ENCODE measurements around the gene XRCC6.
A peak's percentile ranks its signal among the peaks of the same experiment; 100 is the strongest.
"Not testable (repeated sequence)": the region's sequence is repeated elsewhere in the genome, so short reads cannot be mapped to it uniquely, and the experiment has no call there.

XRCC6 gene

GRCh38 chr22:41598891-41599635, 22.0 kb upstream of the XRCC6 start:
- DNase-seq (ENCODE audit: low spot score): no peak

GRCh38 chr22:41600976-41601375, 20.1 kb upstream of the XRCC6 start:
- no peak for DNase-seq (ENCODE audit: low spot score)

- DNase-seq (ENCODE audit: low spot score): no peak
These were observed 17.2 kb upstream of the XRCC6 start for GRCh38 chr22:41603873-41604332.

DNA sequence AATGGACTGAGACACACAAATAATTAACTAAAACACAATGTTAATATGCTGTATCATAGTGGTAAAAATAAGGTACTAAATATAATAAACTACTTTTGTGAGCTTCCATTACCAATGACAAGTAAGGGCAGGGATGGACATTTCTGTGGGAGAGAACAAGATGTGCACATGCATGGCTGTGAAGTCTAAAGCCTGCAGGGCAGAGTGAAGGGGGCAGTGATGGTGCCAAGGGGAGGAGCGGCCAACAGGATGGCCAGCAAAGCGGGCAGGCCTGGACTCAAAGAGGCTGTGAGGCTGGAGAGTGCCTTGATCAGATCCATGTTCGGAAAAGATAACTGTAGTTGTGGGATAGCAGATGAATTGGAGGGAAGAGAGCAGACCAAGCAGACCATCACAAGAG, 12.7 kb upstream of the XRCC6 start:
- DNase-seq (ENCODE audit: low spot score): no peak

- DNase-seq (ENCODE audit: low spot score): no peak
These were observed 8.3 kb upstream of the XRCC6 start for GRCh38 chr22:41612603-41613306.

GRCh38 chr22:41613456-41613855, 7.6 kb upstream of the XRCC6 start:
- no peak for DNase-seq (ENCODE audit: low spot score)

DNA sequence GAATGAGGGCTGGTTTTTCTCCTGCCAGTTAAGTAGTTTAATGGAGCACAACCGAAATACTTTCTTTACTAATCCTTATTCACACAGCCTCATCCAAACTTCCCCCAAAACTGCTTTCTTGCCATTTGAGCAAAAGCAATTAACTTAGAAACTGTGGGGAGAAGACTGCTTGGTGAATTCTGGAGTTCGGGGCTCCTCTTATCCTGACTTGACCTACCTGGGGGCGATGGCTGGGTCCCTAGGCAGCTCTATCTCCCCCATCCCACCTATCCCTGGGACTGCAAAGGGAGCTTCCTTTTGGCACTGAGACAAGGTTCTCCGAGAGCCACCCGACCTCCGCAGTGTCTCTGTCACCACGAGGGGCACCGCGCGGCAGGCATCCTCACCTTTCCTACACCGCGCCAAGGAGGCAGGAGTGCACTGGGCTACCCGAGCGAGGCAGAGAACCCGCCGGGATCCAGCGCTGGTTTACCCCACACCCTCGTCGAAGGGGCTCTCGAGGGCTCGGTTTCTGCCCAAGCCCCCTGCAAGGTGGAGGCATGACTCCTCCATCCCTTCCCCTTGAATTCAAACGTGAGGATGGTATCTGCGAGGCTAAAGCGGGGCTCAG, 1.0 kb upstream of the XRCC6 start:
- DNase-seq (ENCODE audit: low spot score): no peak

- DNase-seq (ENCODE audit: low spot score): peak; percentile 34
These were observed 451 bp upstream of the XRCC6 start, which contains the start of gene DESI1 for GRCh38 chr22:41620589-41621098. TSS of gene DESI1 (minus strand) at chr22:41621043. CDS start at chr22:41620839, 204 bp downstream.

DNA sequence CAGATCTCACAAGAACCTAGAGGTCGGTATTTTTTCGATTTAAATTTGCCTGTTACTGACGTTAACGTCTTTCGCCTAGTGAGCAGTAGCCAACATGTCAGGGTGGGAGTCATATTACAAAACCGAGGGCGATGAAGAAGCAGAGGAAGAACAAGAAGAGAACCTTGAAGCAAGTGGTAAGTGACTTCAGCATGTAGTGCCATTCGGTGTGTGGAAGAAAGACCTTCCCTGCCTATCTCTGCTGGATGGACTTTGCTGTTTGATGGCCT, 750 bp downstream of the XRCC6 start:
- DNase-seq (ENCODE audit: low spot score): no peak

- no peak for DNase-seq (ENCODE audit: low spot score)
These were observed 4.5 kb downstream of the XRCC6 start for GRCh38 chr22:41625577-41625976.

DNA sequence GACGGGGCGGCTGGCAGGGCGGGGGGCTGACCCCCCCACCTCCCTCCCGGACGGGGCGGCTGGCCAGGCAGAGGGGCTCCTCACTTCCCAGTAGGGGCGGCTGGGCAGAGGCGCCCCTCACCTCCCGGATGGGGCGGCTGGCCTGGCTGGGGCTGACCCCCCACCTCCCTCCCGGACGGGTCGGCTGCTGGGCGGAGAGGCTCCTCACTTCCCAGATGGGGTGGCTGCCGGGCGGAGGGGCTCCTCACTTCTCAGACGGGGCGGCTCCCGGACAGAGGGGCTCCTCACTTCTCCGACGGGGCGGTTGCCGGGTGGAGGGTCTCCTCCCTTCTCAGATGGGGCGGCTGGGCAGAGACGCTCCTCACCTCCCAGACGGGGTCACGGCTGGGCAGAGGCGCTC, 10.0 kb downstream of the XRCC6 start:
- DNase-seq (ENCODE audit: low spot score): not testable (repeated sequence)

- not testable (repeated sequence) for DNase-seq (ENCODE audit: low spot score)
These were observed 10.5 kb downstream of the XRCC6 start for GRCh38 chr22:41631615-41632014.

DNA sequence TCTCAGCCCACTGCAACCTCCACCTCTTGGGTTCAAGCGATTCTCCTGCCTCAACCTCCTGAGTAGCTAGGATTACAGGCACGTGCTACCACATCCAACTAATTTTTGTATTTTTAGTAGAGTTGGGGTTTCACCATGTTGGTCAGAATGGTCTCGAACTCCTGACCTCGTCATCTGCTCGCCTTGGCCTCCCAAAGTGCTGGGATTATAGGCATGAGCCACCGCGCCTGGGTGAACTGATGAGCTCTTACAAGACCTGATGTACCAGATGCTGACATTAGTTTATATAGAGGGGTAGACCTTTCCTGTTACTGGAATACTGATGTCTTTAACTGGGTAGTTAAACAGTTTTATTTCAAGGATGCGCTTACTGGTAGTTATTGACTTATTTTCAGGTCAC, 13.5 kb downstream of the XRCC6 start:
- DNase-seq (ENCODE audit: low spot score): not testable (repeated sequence)

DNA sequence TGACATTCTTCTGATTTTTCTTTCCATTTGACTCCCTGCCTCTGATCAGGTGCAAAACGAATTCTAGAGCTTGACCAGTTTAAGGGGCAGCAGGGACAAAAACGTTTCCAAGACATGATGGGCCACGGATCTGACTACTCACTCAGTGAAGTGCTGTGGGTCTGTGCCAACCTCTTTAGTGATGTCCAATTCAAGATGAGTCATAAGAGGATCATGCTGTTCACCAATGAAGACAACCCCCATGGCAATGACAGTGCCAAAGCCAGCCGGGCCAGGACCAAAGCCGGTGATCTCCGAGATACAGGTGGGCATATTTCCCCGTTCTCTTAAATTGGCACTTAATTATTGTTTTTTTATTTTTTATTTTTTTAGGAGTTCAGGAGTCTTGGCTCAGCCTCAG, 15.4 kb downstream of the XRCC6 start:
- DNase-seq (ENCODE audit: low spot score): no peak

GRCh38 chr22:41637623-41638022, 16.5 kb downstream of the XRCC6 start:
- DNase-seq (ENCODE audit: low spot score): not testable (repeated sequence)

- no peak for DNase-seq (ENCODE audit: low spot score)
These were observed 17.0 kb downstream of the XRCC6 start for GRCh38 chr22:41638124-41638523.

DNA sequence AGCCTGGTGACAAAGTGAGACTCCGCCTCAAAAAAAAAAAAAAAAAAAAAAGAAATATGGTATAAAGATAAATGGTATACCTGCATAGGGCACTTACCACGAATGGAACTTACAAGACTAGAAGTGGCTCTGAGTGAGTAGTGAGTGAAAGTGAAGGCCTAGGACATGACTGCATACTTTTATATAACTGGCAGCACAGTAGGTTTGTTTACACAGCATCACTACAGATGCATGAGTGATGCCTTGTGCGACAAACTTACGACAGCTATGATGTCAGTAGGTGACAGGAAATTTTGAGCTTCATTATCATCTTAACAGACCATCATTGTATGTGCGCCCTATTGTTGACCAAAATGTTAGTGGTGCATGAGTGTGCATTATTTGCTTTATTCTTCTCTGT, 17.7 kb downstream of the XRCC6 start:
- no peak for DNase-seq (ENCODE audit: low spot score)

DNA sequence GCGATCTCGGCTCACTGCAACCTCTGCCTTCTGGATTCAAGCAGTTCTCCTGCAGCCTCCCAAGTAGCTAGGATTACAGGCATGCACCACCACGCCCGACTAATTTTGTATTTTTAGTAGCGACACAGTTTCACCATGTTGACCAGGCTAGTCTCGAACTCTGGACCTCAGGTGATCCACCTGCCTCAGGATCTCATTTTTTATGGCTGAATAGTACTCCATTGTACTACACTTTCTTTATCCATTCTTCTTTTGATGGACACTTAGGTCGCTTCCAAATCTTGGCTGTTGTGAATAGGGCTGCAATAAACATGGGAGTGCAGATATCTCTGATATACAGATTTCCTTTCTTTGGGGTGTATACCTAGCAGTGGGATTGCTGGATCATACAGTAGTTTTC, 20.8 kb downstream of the XRCC6 start:
- DNase-seq (ENCODE audit: low spot score): no peak

DNA sequence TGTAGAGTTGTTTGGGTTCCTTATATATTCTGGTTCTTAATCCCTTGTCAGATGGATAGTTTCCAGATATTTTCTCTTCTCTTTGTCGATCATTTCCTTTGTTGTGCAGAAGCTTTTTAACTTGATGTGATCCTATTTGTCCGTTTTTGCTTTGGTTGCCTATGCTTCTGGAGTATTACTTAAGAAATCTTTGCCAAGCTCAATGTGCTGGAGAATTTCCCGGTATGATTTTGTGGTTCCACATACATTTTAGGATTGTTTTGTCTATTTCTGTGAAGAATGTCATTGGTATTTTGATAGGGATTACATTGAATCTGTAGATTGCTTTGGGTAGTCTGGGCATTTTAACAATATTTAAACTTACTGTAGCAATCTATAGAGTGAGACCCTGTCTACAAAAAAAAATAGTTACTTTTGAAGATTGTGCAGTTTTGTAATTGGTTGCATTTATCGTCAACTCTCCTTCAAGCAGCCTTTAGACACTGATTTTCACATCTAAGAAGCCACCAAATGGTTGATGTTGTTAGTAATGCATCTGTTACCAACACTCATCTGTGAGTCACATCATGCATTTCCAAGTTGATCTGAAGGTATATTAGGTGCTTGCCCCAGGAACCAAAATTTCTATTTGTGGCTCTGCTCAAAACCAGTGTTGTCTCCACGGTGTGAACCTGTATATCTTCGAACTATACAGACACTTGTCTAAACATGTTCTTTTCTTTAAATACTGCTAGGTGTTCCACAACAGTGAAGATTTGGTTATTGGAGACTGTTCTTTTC, 21.4 kb downstream of the XRCC6 start:
- no peak for DNase-seq (ENCODE audit: low spot score)

DNA sequence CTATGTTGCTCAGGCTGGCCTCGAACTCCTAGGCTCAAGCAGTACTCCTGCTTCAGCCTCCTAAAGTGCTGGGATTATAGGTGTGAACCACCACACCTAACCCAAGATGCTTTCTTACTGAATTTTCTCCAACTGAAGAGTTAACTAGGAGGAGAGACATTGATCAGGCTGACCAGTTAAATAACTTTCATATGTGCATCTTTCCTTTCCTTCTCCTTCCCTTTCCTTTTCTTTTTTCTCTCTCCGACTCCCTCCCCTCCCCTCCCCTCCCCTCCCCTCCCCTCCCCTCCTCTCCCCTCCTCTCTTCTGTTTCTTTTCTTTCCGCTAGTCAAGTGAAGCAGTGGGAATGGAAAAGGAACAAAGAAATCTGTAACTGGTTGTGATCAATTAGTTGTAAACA, 26.7 kb downstream of the XRCC6 start:
- DNase-seq (ENCODE audit: low spot score): no peak

DNA sequence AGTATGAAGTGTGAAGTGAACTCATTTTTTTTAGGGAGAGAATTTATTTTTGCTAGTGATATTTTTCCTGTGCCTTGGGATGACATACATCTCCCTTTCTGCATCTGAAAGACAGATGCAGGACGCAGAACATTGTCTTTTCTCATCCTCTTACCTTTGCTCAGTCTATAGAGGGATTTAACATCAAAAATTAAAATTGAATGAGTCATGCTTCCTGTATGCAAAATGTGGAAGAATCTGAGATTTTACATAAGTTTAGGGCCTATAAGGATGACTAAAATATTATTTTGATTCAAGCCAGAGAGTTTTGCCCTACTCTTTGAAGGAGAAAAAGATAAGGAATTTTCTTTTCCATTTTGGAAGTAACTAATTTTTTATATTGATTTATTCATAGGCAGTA, 27.3 kb downstream of the XRCC6 start:
- no peak for DNase-seq (ENCODE audit: low spot score)

DNA sequence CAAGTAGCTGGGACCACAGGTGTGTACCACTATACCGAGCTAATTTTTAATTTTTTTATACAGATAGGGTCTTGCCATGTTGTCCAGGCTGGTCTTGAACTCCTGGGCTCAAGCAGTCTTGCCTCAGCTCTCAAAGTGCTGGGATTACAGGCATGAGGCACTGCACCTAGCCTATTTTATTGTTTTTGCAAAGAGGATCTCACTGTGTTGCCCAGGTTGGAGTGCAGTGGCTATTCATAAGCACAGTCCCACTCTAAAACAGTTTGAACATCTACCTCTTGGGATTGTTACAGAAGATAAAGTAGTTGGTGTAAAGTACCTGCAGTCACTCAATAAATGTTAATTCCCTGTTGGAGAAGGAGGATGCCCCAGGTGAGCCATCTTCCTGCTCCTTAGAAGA, 29.1 kb downstream of the XRCC6 start:
- DNase-seq (ENCODE audit: low spot score): no peak

Measured in pons (tissue), 1 donor.